HG02884 (cell line): Measurements from ENCODE around the gene SKI.
"Not testable (repeated sequence)": the region's sequence is repeated elsewhere in the genome, so short reads cannot be mapped to it uniquely, and the experiment has no call there.

Experiments
- ATAC-seq: cut with Tn5 transposase; IDR thresholded peaks from one replicate; pipeline ENCODE4 v1.9.1; 2021; ENCODE audit warnings: mild to moderate bottlenecking, moderate library complexity; ENCODE audit not compliant: unreplicated experiment

SKI gene

DNA sequence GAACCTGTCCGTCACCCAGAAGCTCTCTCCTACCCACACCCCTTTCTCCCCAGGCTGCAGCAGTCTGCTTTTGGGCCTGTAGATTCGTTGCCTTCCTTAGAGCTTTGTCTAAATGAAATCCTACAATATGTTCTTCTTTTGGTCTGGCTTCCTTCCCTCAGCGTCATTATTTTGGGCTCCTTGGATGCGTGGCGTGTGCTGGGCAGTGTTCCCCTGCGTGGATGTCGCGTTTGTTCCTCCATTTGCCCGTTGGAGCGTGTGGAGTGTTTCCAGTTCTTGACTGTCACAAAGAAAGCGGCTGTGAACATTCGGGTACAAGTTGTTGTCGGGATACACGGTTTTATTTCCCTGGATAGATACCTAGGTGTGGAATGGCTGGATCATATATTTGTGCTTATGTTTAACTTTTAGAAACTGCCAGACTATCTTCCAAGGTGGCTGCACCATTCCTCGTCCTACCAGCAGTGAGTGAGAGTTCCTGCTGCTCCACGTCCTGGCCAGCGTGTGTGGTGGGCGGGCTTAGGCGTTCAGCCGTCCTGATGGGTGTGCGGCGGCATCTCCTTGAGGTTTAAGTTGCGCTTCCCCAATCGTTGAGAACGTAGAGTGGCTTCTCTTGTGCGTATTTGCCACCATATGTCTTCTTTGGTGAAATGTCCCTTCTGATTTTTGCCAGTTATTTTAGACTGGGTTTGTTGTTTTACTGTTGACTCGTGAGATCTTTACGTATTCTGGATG lies 31.7 kb downstream of the SKI start:
- no peak for ATAC-seq

DNA sequence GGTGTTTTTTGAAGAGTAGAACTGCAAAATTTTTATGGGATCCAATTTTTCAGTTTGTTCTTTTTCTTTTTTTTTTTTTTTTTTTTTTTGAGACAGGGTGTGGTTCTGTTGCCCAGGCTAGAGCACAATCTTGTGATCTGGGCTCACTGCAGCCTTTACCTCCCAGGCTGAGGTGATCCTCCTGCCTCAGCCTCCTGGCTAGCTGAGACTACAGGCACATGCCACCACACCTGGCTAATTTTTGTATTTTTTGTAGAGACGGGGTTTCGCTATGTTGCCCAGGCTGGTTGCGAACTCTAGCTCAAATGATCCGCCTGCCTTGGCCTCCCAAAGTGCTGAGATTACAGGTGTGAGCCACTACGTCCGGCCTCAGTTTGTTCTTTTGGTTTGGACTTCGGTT lies 32.4 kb downstream of the SKI start:
- not testable (repeated sequence) for ATAC-seq

DNA sequence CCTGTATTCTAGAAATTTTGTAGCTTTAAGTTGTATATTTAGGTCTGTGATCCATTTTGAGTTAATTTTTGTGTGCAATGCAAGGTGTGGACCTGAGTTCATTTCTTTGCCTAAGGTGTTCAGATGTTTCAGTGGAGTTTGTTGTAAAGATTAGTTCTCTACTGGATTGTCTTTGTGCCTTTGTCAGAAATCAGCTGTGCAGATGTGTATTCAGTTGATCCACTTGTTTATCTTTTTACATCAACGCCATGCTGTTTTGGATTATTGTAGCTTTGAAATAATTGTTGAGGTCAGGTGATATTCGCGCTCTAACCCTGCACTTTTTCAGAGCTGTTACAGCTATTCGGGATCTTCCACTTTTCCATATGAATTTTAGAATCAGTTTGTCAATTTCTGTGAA lies 32.8 kb downstream of the SKI start:
- no peak for ATAC-seq

DNA sequence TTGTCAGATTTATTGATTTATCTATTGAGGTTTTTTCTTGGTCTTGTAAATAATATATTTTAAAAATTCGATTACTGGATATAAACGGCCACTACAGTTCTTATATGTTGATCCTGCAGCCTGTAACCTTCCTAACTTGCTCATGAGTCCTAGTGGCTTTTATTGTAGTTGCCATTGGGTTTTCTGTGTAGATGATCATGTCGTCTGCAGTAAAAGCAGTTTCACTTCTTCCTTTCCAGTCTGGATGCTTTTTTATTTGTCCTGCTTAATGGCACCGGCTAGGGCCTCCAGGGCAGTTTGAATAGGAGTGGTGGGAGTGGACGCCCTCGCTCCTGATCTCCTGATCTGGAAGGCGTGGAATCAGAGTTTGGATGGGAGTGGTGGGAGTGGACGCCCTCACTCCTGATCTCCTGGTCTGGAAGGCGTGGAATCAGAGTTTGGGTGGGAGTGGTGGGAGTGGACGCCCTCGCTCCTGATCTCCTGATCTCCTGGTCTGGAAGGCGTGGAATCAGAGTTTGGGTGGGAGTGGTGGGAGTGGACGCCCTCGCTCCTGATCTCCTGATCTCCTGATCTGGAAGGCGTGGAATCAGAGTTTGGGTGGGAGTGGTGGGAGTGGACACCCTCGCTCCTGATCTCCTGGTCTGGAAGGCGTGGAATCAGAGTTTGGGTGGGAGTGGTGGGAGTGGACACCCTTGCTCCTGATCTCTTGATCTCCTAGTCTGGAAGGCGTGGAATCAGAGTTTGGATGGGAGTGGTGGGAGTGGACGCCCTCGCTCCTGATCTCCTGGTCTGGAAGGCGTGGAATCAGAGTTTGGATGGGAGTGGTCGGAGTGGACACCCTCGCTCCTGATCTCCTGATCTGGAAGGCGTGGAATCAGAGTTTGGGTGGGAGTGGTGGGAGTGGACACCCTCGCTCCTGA lies 33.6 kb downstream of the SKI start:
- not testable (repeated sequence) for ATAC-seq

DNA sequence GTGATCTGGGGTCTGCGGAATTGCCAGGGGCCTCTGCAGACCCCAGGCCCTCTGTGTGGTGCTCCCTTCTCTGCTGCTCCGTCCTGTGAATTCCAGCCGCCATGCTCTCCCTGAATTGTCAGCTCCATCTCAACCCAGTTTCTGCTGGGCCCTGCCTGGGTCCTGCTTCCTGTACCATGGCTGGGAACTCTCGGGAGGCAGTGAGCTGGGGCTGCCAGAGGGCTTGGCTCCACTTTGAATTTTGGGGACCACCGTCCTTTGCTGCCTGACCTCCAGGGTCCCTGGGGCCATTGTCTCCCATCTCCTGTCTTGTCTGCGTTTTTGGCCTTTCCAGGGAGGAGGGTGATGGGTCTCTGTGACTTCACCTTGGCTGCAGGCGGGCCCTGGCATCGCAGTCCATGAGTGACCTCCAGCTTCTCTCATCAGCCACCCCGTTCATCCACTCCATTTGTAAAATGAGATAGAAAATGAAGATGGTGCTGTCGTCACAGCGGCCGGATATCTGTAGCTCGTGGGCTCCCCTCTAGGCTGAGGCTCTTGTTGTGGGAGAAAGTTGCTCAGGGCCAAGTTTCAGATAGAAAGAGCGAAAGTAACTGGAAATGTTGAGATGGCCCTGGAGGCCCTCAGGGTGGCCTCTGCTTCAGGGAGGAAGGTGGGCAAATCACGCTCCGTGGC lies 38.3 kb downstream of the SKI start:
- no peak for ATAC-seq

DNA sequence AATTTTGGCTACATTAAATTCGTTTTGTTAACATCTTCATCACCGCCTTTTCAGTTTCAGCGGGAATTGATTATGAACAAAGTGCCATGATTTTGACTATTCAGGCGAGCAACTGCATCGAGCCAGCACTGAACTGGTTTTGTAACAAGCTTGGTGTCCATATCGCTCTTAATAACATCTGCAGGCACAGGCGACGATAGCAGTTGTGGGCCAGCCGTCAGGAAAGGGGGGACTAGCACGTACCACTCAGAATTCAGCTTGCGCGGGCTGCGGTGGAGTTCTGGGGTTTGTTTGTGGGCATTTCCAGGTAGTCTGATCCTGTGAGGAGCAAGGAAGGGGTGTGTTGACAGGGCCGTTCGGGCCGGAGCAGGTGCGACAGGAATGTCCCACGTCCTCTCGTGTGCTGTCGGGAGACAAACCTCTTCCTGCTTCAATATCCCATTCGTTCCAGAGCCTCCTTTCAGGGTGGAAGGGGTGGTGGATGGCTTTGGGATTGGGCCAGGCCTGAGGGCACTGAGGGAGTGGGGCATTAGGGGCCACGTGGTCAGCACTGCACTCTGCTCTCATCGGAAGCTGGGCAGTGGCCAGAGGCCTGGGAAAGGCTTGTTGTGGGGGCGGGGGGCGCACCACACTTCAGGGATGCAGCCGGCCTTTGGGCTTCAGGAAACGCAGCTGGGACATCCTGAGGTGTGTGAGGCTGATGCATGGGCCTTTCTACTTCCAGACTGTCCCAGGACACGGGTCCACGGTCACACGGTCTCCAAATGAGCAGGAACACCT lies 39.1 kb downstream of the SKI start:
- ATAC-seq, result no peak

DNA sequence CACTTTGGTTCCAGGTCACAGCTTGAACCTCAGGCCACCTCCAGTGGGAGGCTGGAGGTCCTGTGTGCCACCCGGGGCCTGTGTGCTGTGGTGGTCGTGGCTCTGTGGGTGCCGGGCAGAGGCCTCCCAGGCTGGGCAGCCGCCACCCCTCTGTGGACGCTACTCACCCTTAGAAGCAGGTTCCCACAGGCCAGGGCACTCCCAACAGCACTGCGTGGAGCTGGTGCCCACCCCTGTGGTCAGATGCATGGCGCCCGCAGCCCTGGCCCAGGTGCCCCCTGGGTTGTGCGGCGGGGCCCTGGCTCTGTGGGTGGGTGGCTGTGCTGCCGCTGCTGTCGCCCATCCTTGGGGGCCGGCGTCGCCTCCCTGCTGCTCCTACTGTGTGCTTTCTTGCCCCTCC lies 39.7 kb downstream of the SKI start:
- ATAC-seq, result no peak

DNA sequence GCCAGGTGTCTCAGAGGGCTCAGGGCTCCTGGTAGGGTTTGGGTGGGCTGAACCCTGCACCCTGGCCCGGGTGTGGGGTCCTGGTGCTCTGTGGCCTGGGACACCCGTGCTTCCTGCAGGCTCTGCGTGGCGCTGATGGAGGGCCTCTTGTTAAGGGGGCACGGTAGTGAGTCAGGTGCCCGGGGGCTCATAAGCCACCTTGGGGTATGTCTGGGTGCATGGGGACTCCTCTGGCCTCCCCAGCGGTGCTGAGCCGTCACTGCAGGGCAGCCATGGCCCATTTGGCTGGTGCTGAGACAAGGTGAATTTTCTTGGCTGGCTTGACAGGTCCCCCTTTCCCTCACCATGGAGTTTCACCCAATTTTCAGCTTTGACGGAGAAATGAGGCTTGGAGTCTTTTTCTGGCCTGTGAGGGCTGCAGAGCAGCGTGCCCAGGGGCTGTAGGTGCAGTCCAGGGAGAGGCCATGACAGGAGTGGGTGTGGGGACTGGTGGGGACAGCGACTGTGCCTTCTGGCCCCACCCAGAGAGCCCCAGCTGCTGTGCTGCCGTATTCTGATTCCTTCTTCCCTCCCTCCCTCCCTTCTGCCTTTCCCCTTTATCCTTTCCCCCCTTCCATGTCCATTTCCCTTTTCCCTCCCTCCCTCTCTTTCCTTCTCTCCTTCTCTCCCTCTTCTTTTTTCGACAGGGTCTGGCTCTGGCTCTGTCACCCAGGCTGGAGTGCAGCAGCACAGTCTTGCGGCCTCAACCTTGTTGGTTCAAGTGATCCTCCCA lies 40.4 kb downstream of the SKI start:
- ATAC-seq, result no peak

DNA sequence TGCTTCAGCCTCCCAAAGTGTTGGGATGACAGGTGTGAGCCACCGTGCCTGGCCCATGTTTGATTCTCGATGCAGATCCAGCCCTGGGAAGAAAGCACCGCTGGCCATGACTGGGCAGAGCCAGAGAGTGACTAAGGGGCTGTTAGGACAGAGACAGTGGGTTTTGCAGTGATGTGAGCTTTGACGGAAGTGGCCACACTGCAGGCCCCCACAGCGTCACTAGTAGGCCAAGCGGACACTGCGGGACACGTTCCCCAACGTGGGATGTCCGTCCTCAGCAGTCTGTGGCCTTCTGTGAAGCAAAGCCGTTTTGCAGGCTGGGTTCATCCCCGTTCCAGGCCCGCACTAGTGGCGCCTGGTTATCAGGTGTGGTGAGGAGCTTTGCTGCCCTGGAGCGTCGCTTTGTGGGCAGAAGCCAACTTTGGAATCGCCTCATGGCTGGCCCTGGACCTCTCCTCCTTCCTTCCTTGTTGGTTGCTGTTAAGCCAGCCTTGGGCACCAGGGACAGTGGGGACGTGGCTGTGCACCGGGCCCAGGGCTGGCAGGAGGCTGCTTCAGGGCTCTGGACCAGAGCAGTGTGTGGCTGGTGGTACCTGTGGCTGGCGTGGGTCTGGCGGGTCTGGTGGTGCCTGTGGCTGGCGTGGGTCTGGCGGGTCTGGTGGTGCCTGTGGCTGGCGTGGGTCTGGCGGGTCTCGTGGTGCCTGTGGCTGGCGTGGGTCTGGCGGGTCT lies 41.2 kb downstream of the SKI start:
- no peak for ATAC-seq

DNA sequence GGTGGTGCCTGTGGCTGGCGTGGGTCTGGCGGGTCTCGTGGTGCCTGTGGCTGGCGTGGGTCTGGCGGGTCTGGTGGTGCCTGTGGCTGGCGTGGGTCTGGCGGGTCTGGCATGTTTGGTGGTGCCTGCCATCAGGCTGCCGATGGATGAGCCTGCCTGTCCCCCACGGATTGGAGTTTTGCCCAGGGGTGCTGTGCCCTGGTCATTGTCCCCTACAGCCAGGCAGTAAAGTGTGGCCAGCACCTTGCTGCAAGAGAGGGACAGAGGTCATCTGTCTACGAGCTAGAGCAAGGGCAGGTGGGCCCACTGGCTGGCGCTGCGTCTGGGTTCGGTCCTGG lies 41.8 kb downstream of the SKI start:
- ATAC-seq, result no peak

DNA sequence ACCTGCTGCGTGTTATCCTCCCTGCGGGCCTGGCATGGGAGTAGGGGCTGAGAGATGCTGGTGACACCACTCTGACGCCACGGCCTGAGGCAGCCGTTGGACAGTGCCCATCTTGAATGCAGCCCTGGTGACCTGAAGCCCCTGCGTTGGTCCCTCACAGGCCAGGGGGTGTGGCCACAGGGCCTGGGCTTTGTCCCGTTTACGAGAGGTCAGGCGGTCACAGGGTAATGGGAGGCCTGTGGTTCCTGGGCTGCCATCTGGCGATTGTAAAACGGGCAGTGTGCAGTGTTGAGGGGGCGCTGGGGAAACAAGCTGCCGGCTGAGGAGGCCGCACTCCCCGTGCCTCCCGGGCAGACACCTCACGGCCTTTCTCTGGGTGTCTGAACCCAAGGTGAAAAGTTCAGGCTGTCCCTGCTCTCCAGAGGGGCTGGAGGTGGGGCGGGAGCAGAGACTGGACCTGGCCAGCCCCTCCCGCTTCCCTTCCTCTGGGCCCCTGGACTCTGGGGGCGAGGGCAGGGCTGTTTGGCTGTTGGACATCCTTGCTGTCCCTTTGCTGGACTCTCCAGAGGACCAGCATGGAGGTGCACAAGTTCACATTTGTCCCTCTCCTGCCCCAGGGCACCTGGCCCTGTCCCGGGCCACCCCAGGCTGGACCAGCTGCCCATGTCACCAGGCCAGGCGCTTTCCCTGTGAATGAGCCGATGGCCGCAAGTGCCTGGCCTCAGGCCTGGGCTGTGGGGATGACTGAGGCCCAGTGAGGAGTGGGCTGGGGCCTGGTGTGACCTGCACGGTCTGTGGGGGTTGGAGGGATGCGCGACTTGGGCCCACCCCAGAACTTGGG lies 42.4 kb downstream of the SKI start:
- no peak for ATAC-seq

DNA sequence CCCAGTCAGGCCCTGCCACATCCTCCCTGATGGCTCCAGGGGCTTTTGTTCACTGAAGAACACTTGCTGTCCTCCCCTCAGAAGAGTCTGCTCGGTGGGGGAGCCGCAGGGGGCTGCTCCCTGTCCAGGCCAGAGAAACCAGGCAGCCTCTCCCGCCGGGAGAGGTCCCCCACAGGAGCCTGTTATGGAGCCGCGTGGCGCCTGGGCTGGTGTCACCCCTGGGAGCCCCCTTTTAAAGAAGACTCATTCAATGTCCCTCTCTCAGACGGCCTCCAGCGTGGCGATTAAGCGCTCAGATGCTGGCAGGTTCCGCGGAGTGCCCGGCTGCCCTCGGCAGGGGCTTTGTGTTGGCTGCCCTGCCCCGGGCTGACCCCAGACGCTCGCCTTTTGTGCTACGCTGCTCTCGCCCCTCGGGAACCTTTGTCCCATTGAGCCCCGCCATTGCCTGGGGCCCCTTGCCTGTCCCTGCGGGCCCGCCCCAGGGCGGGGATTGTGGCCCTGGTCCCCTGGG lies 43.1 kb downstream of the SKI start:
- ATAC-seq, result no peak

DNA sequence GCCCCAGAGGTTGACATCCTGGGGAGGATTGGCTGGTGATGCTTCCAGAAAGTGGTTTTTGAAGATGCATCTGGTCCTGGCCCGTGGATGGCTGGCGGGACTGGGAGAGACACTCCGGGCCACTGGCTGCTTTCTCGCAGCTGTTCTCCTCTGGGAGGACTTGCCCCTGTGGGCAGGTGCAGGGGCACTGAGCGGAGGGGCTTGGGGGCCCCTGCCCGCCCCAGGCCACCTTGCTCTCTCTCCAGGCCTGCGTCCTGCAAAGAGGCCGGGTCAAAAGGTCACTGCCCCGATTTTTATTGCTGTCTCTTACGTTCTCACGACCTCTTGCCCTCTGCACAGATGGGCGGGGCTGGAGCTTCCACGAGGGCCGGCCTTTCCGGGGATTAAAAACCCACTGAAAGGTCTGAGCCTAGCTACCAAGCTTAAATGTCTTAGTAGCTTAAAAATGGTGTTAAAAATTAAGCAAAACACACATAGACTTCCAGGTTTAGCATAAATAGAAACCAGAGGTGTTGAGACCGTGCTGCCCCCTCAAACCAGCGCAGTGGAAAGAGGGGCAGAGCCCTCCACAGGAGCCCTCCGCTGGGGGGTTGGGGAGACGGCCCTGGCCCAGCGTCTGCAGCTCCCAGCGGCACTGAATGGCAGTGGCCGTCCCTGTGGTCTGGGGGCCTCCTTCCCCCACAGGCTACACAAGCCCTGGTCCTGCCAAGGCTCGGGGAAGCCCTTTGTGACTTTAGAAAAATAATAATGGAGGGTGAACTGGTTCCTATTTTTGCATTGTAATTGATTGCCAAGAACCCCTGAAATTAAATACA lies 43.9 kb downstream of the SKI start:
- no peak for ATAC-seq

DNA sequence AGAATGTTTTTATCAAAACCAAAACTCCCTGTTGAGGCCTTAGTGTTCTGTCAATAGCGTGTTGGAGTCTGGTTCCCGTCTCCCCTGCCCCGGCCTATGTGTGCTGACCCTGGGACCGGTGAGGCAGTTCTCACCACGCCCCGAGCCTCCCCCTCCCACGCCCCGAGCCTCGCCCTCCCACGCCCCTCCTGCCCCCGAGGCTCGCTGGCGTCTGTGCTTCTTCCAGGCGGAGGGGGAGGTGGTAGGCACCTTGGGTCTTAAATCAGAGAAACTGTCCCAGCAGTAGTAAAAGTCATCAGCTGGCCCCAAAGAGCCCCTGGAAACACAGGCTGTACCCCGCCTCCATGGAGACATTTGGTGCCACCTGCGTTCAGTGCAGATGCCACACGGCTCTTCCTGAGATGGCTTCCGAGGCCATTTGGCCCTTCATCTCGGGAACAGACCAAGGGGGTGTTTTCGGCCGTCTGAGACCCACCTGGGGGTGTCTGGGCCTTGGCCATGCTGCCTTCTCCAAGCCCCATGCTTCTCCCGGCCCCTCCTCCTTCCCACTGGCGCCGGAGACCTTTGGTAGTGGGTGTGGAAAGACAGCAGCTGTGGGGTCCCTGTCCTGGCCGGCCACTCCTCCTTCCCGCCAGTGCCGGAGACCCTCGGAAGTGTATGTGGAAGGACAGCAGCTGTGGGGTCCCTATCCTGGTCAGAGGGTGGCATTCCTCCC lies 44.7 kb downstream of the SKI start:
- ATAC-seq, result no peak

DNA sequence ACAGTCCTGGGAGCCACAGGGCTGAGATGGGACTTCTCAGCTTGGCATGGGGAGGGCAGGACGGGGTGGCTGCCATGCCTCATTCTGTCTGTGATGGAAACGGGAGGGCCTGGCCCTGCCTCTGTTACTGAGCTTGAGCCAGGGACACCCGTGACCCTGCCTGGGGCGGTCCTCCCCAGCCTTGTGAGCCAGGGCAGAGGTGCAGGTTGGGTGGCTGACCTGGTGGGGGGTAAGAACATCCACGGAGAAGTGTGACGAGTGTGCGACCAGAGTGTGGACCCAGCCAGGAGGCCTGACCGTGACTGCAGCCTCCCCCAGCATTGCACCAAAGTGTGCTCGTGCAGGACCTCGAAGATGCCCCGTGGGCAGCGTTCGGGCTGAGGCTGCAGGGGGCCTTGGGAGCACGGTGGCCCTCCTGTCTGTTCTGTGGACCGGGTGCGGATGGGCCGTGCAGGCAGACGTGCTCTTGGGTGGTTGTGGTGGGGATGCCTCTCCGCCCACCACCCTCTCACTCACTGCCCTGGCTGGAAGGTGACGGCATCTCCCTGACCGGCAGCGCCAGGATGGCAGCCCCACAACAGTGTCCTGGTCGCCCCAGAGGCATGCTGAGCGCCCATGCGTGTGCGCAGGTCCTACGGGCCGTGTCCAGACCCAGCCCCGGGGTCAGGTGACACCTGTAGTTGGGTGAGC lies 45.4 kb downstream of the SKI start:
- ATAC-seq, result no peak

DNA sequence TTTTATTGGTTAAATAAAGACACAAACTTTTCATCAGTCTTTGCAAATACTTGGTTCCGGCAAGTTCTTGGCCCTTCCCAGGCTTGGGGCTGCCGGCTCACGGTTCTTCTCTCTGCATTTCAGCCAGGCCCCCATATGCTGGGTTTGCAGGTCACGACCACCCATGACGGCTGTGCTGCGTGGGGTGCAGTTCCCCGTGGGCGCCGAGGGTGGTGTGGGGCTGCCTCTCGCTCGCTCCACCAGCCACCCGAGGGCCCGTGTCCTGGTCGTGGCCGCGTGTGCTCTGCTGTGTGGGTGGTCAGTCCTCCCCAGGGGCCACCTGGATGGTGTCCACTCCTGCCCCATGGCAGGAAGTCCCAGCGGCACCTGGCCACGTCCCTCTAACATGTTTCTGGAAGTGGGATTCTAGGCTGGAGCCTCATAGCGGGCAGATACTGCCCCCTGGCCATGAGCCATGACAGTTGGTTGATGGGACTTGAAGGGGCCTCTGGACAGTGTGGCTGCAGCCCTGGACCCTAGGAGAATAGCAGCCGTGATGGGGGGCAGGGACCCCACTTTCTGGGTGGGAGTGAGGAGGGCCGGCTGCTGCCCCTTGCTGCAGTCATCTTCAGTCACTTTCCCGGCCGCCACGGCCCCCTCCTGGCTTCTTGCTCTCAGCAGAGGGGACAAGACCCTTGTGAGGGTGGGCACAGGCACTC lies 46.3 kb downstream of the SKI start:
- no peak for ATAC-seq
